ENCODE results near the gene ARV1.
"Not testable (repeated sequence)": the region's sequence is repeated elsewhere in the genome, so short reads cannot be mapped to it uniquely, and the experiment has no call there.

The ARV1 gene

GRCh38 chr1:230976825-230977747 is 1.8 kb upstream of the ARV1 start:
- no peak for DNase-seq

- peak in 3 of 14 donors; percentile 4 to 40 (median 29) for DNase-seq
Measured at GRCh38 chr1:230977761-230978490, 968 bp upstream of the ARV1 start.

GRCh38 chr1:230979389-230979716 is 459 bp downstream of the ARV1 start:
- DNase-seq = no peak

GRCh38 chr1:230979952-230980351 is 1.1 kb downstream of the ARV1 start:
- DNase-seq = no peak

GRCh38 chr1:230982696-230983095 is 3.8 kb downstream of the ARV1 start:
- DNase-seq = no peak

GRCh38 chr1:230983811-230984210 is 4.9 kb downstream of the ARV1 start:
- DNase-seq = no peak

- DNase-seq = not testable (repeated sequence)
Measured at GRCh38 chr1:230984622-230985515, 6.0 kb downstream of the ARV1 start.

GRCh38 chr1:230985711-230986110 is 6.8 kb downstream of the ARV1 start:
- DNase-seq = no peak

GRCh38 chr1:230986976-230987375 is 8.1 kb downstream of the ARV1 start:
- peak in 1 of 14 donors; percentile 34 for DNase-seq

GRCh38 chr1:230987448-230987847 is 8.6 kb downstream of the ARV1 start:
- no peak for DNase-seq

- no peak for DNase-seq
Measured at GRCh38 chr1:230992100-230992774, 13.3 kb downstream of the ARV1 start.

- no peak for DNase-seq
Measured at GRCh38 chr1:230994860-230995259, 16.0 kb downstream of the ARV1 start.

- no peak for DNase-seq
Measured at GRCh38 chr1:231000201-231000600, 21.3 kb downstream of the ARV1 start.

- no peak for DNase-seq
Measured at GRCh38 chr1:231000639-231001038, 21.7 kb downstream of the ARV1 start.

GRCh38 chr1:231001892-231002291 is 23.0 kb downstream of the ARV1 start:
- DNase-seq = no peak

- not testable (repeated sequence) for DNase-seq
Measured at GRCh38 chr1:231007535-231007934, 28.6 kb downstream of the ARV1 start.

- DNase-seq = no peak
Measured at GRCh38 chr1:231011360-231011759, 32.5 kb downstream of the ARV1 start.

GRCh38 chr1:231011963-231012362 is 33.1 kb downstream of the ARV1 start:
- no peak for DNase-seq

GRCh38 chr1:231013391-231014015 is 34.6 kb downstream of the ARV1 start:
- DNase-seq = no peak

GRCh38 chr1:231016234-231016633 is 37.3 kb downstream of the ARV1 start:
- no peak for DNase-seq

GRCh38 chr1:231016966-231017365 is 38.1 kb downstream of the ARV1 start:
- no peak for DNase-seq

GRCh38 chr1:231019711-231020110 is 40.8 kb downstream of the ARV1 start:
- DNase-seq = no peak

Measured in C1 segment of cervical spinal cord (tissue), 14 donors.